TTC549 (cell line): ENCODE results near the gene CCR2.

Source experiments
- FAIRE-seq: peaks from 2 replicates; lab custom pipeline; 2012; peaks lifted over from hg19 to GRCh38; lab: Jason Lieb, UNC

Gene CCR2

DNA sequence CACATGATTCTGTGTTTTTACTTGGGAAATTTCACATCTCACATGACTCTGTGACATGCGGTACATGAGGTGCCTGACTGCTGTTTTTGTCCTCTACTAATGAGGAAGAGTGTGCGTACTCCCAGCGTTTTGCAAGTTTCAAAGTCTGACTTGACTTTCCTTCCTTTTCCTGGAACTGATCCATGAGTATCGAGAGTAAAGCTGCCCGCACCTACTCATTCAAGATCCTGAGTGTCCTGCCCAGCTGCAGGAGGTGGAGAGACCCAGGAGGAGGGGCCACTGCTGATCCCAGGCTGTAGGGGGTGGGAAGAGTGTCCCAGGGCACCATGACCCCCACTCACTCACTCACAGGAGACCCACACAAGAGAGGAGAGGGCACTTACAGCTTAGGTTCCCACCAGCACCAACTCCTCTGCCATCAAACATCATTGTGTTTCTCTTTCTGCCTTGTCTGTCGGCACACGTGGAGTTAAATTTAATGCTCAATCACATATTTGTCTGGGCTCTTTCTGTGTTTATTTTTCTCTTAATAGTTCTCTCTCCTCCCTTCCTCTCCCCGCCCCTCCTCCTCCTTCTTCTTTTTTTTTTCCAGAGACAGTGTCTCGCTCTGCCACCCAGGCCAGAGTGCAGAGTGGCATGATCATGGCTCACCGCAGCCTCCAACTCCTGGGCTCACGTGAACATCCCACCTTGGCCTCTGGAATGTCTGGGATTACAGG, 51.5 kb downstream of the CCR2 start:
- no peak for FAIRE-seq

DNA sequence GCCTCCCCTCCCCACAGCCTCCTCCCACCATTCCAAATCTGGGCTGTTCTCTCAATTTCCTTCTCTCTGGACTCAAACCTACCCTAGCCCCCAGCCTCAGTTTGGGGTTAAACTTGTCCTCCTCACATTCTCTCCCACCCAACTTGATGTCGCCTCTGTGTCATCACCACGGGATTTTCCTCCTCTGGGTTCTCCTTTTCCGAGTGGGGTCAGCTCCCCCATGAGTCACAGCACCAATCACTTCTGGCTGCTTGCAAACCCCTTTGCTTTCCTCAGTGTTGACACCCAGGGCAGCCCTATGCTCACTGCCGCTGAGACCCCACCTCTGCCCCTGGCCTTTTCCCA, 52.5 kb downstream of the CCR2 start:
- FAIRE-seq: no peak

DNA sequence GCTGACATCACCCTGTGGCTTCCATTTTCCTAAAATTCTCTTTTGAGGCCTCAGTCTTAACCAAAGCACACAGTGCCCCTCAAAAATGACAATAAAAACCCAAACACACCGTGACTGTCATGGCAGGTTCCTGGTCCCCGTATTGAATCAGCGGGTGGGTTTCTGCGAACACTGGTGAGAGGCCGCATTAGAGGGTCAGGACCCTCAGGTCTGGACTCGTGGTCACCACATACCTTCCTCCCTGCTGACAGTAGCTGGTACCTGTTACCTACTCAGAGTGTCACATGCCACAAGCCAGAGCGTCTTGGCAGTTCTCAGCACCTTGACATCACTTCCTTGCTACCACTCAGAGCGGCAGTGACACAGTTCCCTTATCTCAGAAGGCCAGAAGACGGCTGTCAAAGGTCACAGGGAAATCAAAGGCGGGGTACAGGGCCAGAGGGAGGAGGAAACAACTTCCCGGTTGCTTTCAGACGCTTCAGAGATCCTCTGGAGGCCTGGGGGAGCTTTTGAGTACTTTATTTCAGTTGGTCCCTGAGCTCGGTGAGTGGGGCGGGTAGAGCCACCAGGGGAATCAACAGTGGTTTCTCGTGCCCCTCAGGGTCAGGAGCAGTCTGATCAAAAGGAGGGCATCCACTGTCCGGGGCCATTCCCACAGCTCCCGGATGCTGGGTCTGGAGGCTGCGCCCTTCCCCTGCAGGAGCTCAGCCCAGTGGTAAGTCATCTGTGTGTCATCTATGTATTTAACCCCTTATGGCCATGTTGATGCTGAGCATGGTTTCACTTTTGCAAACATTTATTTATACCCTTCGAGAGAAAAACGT, 53.1 kb downstream of the CCR2 start, which contains the start of the genes CCR5AS and CCRL2:
TSS of gene CCR5AS (minus strand) at position 279 of the 824 bp plus-strand sequence.
TSS of gene CCRL2 (plus strand) at position 472 of the 824 bp plus-strand sequence. CDS start 821 bp downstream, outside the sequence.
- no peak for FAIRE-seq

- no peak for FAIRE-seq
These were observed 54.1 kb downstream of the CCR2 start for GRCh38 chr3:46407970-46408369.

DNA sequence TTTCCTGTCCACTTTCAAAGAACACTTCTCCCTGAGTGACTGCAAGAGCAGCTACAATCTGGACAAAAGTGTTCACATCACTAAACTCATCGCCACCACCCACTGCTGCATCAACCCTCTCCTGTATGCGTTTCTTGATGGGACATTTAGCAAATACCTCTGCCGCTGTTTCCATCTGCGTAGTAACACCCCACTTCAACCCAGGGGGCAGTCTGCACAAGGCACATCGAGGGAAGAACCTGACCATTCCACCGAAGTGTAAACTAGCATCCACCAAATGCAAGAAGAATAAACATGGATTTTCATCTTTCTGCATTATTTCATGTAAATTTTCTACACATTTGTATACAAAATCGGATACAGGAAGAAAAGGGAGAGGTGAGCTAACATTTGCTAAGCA, 54.9 kb downstream of the CCR2 start:
- FAIRE-seq: no peak

- no peak for FAIRE-seq
These were observed 56.0 kb downstream of the CCR2 start for GRCh38 chr3:46409739-46410489.
